A549 (cell line): ENCODE results near the gene RERE. TPM values are rescaled to one million over a fixed set of nuclear protein-coding genes. Genes with fewer than 3 reads are reported as not detected.

Experiments used
- ATAC-seq, 2 experiments: fragments of 200-7000 bp in 1 of 2; fragments of >200 bp in 1 of 2; cut with Nextera tagmentation in 1 of 2; cut with Tn5 transposase in 1 of 2; 3 replicates each; pipeline versions ENCODE4 v1.8.0 to v1.9.1; 2018 to 2020; ENCODE audit warnings: mild to moderate bottlenecking in 1 of 2, moderate library complexity in 1 of 2
- CTCF ChIA-PET: fragments of 300-600 bp; sonication (Branson Sonifier 250); formaldehyde crosslinking; extraction: SDS; loops from one replicate; lab custom pipeline; 2021; ENCODE audit warnings: antibody characterized with exemption, inconsistent platforms; lab: Yijun Ruan, JAX
- POLR2A ChIA-PET: fragments of 350-600 bp; formaldehyde crosslinking; extraction: SDS; loops from one replicate; lab custom pipeline; 2021; ENCODE audit warnings: antibody characterized with exemption, inconsistent platforms; lab: Yijun Ruan, JAX
- DNase-seq, 2 experiments: peaks; one replicate each; pipeline versions ENCODE4 v3.0.0 to v3.0.0-alpha.2; 2011 to 2016; ENCODE audit warnings: low read depth in 1 of 2, low spot score in 1 of 2
- FAIRE-seq: peaks from 2 replicates; lab custom pipeline; 2011; peaks lifted over from hg19 to GRCh38; lab: Jason Lieb, UNC
- H3K27ac ChIP-seq, 2 experiments: fragments of >200 bp; sonication (Bioruptor Twin); formaldehyde crosslinking; 3 replicates each; pipeline ENCODE4 v1.5.1; 2016 to 2017
- H3K4me1 ChIP-seq: fragments of >200 bp; sonication (Bioruptor Twin); formaldehyde crosslinking; 3 replicates; pipeline ENCODE4 v1.6.1; 2016
- H3K4me2 ChIP-seq: fragments of >200 bp; sonication (Bioruptor Twin); formaldehyde crosslinking; 3 replicates; pipeline ENCODE4 v1.6.1; 2016
- H3K4me3 ChIP-seq: fragments of >200 bp; sonication (Bioruptor Twin); formaldehyde crosslinking; 3 replicates; pipeline ENCODE4 v1.5.1; 2016
- H3K9me3 ChIP-seq: fragments of >200 bp; sonication (Bioruptor Twin); formaldehyde crosslinking; 3 replicates; pipeline ENCODE4 v1.6.1; 2016
- BHLHE40 ChIP-seq: IDR thresholded peaks from 2 replicates; pipeline ENCODE4 v1.6.1; 2012; ENCODE audit warnings: low read depth, low read length, inconsistent platforms
- CBX8 ChIP-seq: fragments of 200-600 bp; sonication (generic); IDR thresholded peaks from 2 replicates; pipeline ENCODE4 v1.6.1; 2016
- CEBPB ChIP-seq, 2 experiments: fragments of >200 bp in 1 of 2; sonication (Bioruptor Twin) in 1 of 2; formaldehyde crosslinking in 1 of 2; IDR thresholded peaks; 2 replicates each; pipeline ENCODE4 v1.6.1; 2012 to 2016
- CHD2 ChIP-seq: fragments of 150-350 bp; IDR thresholded peaks from 2 replicates; pipeline ENCODE4 v1.6.1; 2014; ENCODE audit warnings: low read length; ENCODE audit not compliant: partially characterized antibody
- CHD4 ChIP-seq: fragments of 200-600 bp; sonication (generic); IDR thresholded peaks from 2 replicates; pipeline ENCODE4 v1.6.1; 2016; ENCODE audit warnings: antibody characterized with exemption, mild to moderate bottlenecking, borderline replicate concordance
- EHF ChIP-seq: fragments of 250-450 bp; sonication (Bioruptor Pico); IDR thresholded peaks from 2 replicates; pipeline ENCODE4 v1.5.0; 2020; ENCODE audit warnings: mild to moderate bottlenecking
- EHMT2 ChIP-seq: fragments of 200-600 bp; sonication (generic); IDR thresholded peaks from 2 replicates; pipeline ENCODE4 v1.6.1; 2016; ENCODE audit warnings: antibody characterized with exemption, low read depth, mild to moderate bottlenecking, moderate library complexity
- EP300 ChIP-seq, 2 experiments: fragments of >200 bp; sonication (Bioruptor Twin); formaldehyde crosslinking; IDR thresholded peaks; 2 replicates in 1 of 2; 3 replicates in 1 of 2; pipeline ENCODE4 v1.6.1; 2016 to 2017
- FOSL2 ChIP-seq, 2 experiments: fragments of 450-650 bp in 1 of 2; fragments of >200 bp in 1 of 2; sonication (Bioruptor Twin) in 1 of 2; formaldehyde crosslinking; IDR thresholded peaks; 2 replicates each; pipeline versions ENCODE4 v1.5.0 to v1.6.1; 2016 to 2020; ENCODE audit warnings: mild to moderate bottlenecking in 1 of 2, moderate library complexity in 1 of 2
- FOXS1 ChIP-seq: fragments of 250-450 bp; sonication (Bioruptor Pico); IDR thresholded peaks from 2 replicates; pipeline ENCODE4 v1.5.0; 2020; ENCODE audit warnings: mild to moderate bottlenecking, moderate library complexity
- GATA3 ChIP-seq: IDR thresholded peaks from 2 replicates; pipeline ENCODE4 v1.6.1; 2012; ENCODE audit warnings: borderline replicate concordance
- HDAC2 ChIP-seq: fragments of 200-600 bp; sonication (generic); IDR thresholded peaks from 2 replicates; pipeline ENCODE4 v1.6.1; 2016
- HOXA7 ChIP-seq: fragments of 250-450 bp; sonication (Bioruptor Pico); IDR thresholded peaks from 2 replicates; pipeline ENCODE4 v1.5.0; 2020; ENCODE audit warnings: mild to moderate bottlenecking, moderate library complexity
- JUN ChIP-seq, 2 experiments: fragments of >200 bp; sonication (Bioruptor Twin); formaldehyde crosslinking; IDR thresholded peaks; 2 replicates in 1 of 2; 3 replicates in 1 of 2; pipeline ENCODE4 v1.6.1; 2016 to 2017
- JUNB ChIP-seq: fragments of >200 bp; sonication (Bioruptor Twin); formaldehyde crosslinking; IDR thresholded peaks from 2 replicates; pipeline ENCODE4 v1.6.1; 2016
- MAFK ChIP-seq: fragments of 450-650 bp; IDR thresholded peaks from 2 replicates; pipeline ENCODE4 v1.6.1; 2014; ENCODE audit not compliant: partially characterized antibody
- MAZ ChIP-seq: fragments of 150-350 bp; IDR thresholded peaks from 2 replicates; pipeline ENCODE4 v1.6.1; 2014; ENCODE audit warnings: antibody characterized with exemption, low read depth, low read length, borderline replicate concordance
- MYC ChIP-seq: IDR thresholded peaks from 2 replicates; pipeline ENCODE4 v1.6.1; 2012; ENCODE audit warnings: mild to moderate bottlenecking, inconsistent platforms, low read length, improper control_type of control experiment, borderline replicate concordance
- NFE2L2 ChIP-seq: fragments of 150-350 bp; conservative IDR thresholded peaks from 2 replicates; pipeline ENCODE4 v1.6.1; 2014; ENCODE audit warnings: low read length
- NPAS2 ChIP-seq: fragments of 250-450 bp; sonication (Bioruptor Pico); IDR thresholded peaks from 2 replicates; pipeline ENCODE4 v1.8.0; 2022; ENCODE audit warnings: mild to moderate bottlenecking, moderate library complexity, borderline replicate concordance
- NR3C1 ChIP-seq: fragments of >200 bp; sonication (Bioruptor Twin); formaldehyde crosslinking; IDR thresholded peaks from 3 replicates; pipeline ENCODE4 v1.6.1; 2017
- PHF8 ChIP-seq: fragments of 200-600 bp; sonication (generic); IDR thresholded peaks from 2 replicates; pipeline ENCODE4 v1.6.1; 2016; ENCODE audit warnings: low read depth, mild to moderate bottlenecking, antibody characterized with exemption, moderate library complexity, borderline replicate concordance
- RCOR1 ChIP-seq: fragments of 150-350 bp; IDR thresholded peaks from 2 replicates; pipeline ENCODE4 v1.6.1; 2014; ENCODE audit warnings: antibody characterized with exemption, low read length, low read depth
- RFX5 ChIP-seq: fragments of 450-650 bp; IDR thresholded peaks from 2 replicates; pipeline ENCODE4 v1.7.1; 2014; ENCODE audit warnings: antibody characterized with exemption, mild to moderate bottlenecking, moderate library complexity
- RNF2 ChIP-seq: fragments of 200-600 bp; sonication (generic); IDR thresholded peaks from 2 replicates; pipeline ENCODE4 v1.6.1; 2016; ENCODE audit warnings: low read depth, mild to moderate bottlenecking, antibody characterized with exemption, moderate library complexity, borderline replicate concordance
- SMC3 ChIP-seq: fragments of >200 bp; sonication (Bioruptor Twin); formaldehyde crosslinking; IDR thresholded peaks from 3 replicates; pipeline ENCODE4 v1.6.1; 2018; ENCODE audit warnings: inconsistent platforms
- TFCP2L1 ChIP-seq: fragments of 250-450 bp; sonication (Bioruptor Pico); IDR thresholded peaks from 2 replicates; pipeline ENCODE4 v1.5.0; 2021; ENCODE audit warnings: mild to moderate bottlenecking
- TP53 ChIP-seq: fragments of 250-450 bp; sonication (Bioruptor Pico); IDR thresholded peaks from 2 replicates; pipeline ENCODE4 v1.5.0; 2021; ENCODE audit warnings: mild to moderate bottlenecking, moderate library complexity
- WGBS: methylation state at CpG from one replicate; pipeline ENCODE4 v1.1.6; 2017; ENCODE audit errors: missing lambda C conversion rate; 5-methylcytosine and 5-hydroxymethylcytosine counted together
- polyA plus RNA-seq, 4 experiments: library from polyadenylated mRNA; depleted of rRNA in 3 of 4; stranded (reverse); fragments of >200 nt; fragmentation: RNase III in 1 of 4; extraction: RNeasy Plus Mini Kit Qiagen cat#74134 plus additional on column Dnase treatment in 1 of 4; gene quantifications; 2 replicates in 3 of 4; 3 replicates in 1 of 4; pipeline ENCODE4 v1.2.3, GENCODE V29; 2011 to 2017
- TF ChIP-seq, protein P1 (sequence below): fragments of 450-650 bp; IDR thresholded peaks from 2 replicates; pipeline ENCODE4 v1.6.1; 2014; ENCODE audit warnings: antibody characterized with exemption
- TF ChIP-seq, protein P2 (sequence below): fragments of >200 bp; sonication (Bioruptor Twin); formaldehyde crosslinking; IDR thresholded peaks from 2 replicates; pipeline ENCODE4 v1.6.1; 2016
- TF ChIP-seq, protein P3 (sequence below): IDR thresholded peaks from 2 replicates; pipeline ENCODE4 v1.6.1; 2012
- TF ChIP-seq, protein P4 (sequence below): fragments of >200 bp; sonication (Bioruptor Twin); formaldehyde crosslinking; IDR thresholded peaks from 3 replicates; pipeline ENCODE4 v1.6.1; 2016

The RERE gene
- polyA plus RNA-seq, 2 of the 4 experiments (the other 2 are of a cell fraction), result 12.6 to 28.6 TPM

DNA sequence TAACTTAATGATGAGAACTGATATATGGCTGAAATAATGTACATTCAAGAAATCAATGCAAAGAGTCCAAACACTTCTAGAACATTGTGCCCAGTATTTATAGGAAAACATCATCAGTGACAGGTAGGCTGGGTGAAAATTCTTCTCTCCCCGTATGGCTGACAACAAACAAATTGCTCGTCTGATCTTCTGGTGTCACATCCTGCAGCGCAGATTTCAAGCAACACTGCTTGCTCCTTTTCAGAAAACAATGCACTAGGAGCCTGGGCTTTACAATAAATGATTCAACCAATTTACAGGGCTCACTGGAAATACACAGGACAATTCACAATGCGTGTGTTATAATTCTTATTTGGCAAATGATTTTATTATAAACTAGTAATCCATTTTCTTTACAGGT, 185.3 kb downstream of the RERE start (continued):
- TF ChIP-seq HOXA7 (no peak), RFX5 (no peak), TP53 (CRISPR knock-in tag) (no peak), HDAC2 (no peak), RNF2 (no peak), NFE2L2 (no peak)
- TF ChIP-seq, protein P1, sequence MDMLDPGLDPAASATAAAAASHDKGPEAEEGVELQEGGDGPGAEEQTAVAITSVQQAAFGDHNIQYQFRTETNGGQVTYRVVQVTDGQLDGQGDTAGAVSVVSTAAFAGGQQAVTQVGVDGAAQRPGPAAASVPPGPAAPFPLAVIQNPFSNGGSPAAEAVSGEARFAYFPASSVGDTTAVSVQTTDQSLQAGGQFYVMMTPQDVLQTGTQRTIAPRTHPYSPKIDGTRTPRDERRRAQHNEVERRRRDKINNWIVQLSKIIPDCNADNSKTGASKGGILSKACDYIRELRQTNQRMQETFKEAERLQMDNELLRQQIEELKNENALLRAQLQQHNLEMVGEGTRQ, result no peak
- TF ChIP-seq, all 56 proteins: peak for 0

DNA sequence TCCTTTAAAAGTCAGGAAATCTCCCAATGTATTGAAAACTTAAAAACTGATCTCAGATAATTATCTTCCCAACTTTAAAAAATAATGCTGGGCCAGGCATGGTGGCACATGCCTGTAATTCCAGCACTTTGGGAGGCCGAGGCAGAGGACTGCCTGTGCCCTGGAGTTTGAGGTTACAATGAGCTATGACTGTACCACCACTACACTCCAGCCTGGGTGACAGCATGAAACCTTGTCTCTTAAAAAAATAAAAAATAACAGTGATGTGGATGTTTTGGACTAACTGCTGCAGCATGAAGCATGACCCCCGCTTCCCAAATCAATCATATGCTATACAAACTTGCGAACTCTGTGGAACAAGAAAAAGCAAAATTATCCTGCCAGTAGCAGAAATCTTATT, 186.3 kb downstream of the RERE start:
- DNase-seq (no peak), FAIRE-seq (no peak), ATAC-seq (no peak)
- TF ChIP-seq, protein P2, sequence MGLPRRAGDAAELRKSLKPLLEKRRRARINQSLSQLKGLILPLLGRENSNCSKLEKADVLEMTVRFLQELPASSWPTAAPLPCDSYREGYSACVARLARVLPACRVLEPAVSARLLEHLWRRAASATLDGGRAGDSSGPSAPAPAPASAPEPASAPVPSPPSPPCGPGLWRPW, result no peak
- TF ChIP-seq CBX8 (no peak), PHF8 (no peak), MYC (no peak), GATA3 (no peak), RCOR1 (no peak), EHMT2 (no peak), BHLHE40 (no peak), FOXS1 (CRISPR knock-in tag) (no peak), CEBPB (IDR thresholded peaks at IDR 0.05) (no peak), JUNB (no peak), MAFK (no peak), CHD4 (no peak)
- TF ChIP-seq, protein P3, sequence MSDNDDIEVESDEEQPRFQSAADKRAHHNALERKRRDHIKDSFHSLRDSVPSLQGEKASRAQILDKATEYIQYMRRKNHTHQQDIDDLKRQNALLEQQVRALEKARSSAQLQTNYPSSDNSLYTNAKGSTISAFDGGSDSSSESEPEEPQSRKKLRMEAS, result no peak
- TF ChIP-seq, protein P1, result no peak
- TF ChIP-seq, protein P4, sequence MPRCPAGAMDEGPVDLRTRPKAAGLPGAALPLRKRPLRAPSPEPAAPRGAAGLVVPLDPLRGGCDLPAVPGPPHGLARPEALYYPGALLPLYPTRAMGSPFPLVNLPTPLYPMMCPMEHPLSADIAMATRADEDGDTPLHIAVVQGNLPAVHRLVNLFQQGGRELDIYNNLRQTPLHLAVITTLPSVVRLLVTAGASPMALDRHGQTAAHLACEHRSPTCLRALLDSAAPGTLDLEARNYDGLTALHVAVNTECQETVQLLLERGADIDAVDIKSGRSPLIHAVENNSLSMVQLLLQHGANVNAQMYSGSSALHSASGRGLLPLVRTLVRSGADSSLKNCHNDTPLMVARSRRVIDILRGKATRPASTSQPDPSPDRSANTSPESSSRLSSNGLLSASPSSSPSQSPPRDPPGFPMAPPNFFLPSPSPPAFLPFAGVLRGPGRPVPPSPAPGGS, result no peak
- no peaks in the 10 kb centered on the region for H3K9me3 ChIP-seq
- H3K4me3 ChIP-seq, result no peak overlapping the region
- POLR2A ChIA-PET, result no interaction called here
- H3K4me1 ChIP-seq, result peaks cover 42% of the 10 kb centered on the region
- H3K4me2 ChIP-seq, result no peak overlapping the region
- WGBS, result 97% methylated on average over 3 of the region's 3 CpGs
- CTCF ChIA-PET, result interaction anchor here (1.0 to 1.2 kb wide), 2 partner anchors 10 to 95 kb away, joined by 3 read pairs; no protein-coding TSS in a partner anchor
- H3K27ac ChIP-seq, result no peak overlapping the region

DNA sequence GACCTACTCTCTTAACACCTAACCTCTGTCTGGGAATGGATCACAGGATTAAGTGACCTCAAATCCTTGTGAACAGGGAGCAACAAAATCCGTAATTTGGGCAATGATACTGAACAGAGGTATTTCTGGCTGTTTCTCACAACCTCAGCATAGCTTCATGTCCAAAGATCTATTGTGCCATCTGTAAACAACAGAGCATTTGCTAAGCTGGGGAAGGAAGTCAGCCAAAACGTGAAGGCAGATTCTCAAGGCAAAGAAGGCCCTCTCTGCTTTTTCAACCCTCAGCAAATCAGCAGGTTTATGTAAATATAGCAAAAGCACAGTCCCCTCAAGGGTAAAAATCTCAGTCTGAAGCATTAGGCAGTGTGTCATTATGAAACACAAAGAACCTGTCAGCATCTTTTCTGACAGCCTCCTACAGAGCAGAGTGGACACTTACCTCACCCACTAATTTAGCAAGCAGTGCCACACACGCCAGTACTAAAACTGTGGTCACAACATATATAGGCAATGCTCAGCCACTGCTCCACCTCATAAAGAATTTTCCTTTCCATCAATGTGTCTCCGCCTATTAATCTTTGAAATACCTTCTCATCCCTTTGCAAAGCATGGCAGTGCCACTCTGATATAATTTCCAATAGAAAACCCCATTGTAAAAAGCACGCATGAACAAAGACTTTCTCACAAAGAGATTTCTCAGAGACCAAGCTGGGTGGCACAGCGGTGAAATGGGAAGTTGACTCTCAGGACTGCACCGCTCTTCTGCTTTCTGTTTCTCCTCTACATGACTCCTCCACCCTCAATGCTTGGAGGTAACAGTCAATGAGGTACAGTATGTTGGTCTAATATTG, 188.0 kb downstream of the RERE start:
- no peak overlapping the region for H3K27ac ChIP-seq
- peaks cover 47% of the 10 kb centered on the region for H3K4me1 ChIP-seq
- H3K4me2 ChIP-seq, result peak overlapping the region; percentile 35; the same call in 2 of the 3 replicates
- no peaks in the 10 kb centered on the region for H3K9me3 ChIP-seq
- WGBS, result 79% methylated on average over 7 of the region's 7 CpGs
- ChIA-PET CTCF (interaction anchor here (0.9 kb wide), 1 partner anchor 9 kb away, joined by 3 read pairs; no protein-coding TSS in a partner anchor), POLR2A (no interaction called here)
- TF ChIP-seq SMC3 (no peak), EP300 (IDR thresholded peaks at IDR 0.05) (no peak), NR3C1 (no peak), CHD4 (no peak), EHF (CRISPR knock-in tag) (no peak), NFE2L2 (no peak), MAZ (no peak), HDAC2 (no peak), RNF2 (no peak), FOSL2 (IDR thresholded peaks at IDR 0.05) (no peak), FOSL2 (CRISPR knock-in tag; IDR thresholded peaks at IDR 0.05) (no peak), JUN (IDR thresholded peaks at IDR 0.05) (no peak), TFCP2L1 (no peak), CHD2 (no peak), RCOR1 (no peak), NPAS2 (no peak), HOXA7 (no peak)
- H3K4me3 ChIP-seq, result no peak overlapping the region
- no peak for DNase-seq
- ATAC-seq, result peak in 1 of 2 experiments; percentile 12; a peak in 1 of 6 replicates
- FAIRE-seq, result no peak
